ENCODE data around the gene CHAF1A. TPM values are rescaled to one million over a fixed set of nuclear protein-coding genes. Genes with fewer than 3 reads are reported as not detected.

CHAF1A gene
- total RNA-seq, 8 experiments from 2014 or later = 2.3 to 36.2 (median 3.1) TPM

- ATAC-seq (replicated peaks in 6 of 8) = no peak
- H3K4me3 ChIP-seq = no peak overlapping the region
- 60 to 100% (median 83%) methylated on average over 1 to 6 of the region's 15 CpGs; no CpG with 5 or more reads in 6 of the 10 experiments for WGBS, 10 experiments
- H3K27ac ChIP-seq = peak overlapping the region in 1 of 2 donors; percentile 32
- H3K4me1 ChIP-seq (replicated peaks in 1 of 2) = peaks cover 36 to 38% of the 10 kb centered on the region in 2 donors
- in situ Hi-C loops (cut with MboI; ENCODE audit: low pct_unique_long_range_greater_than_20kb in 2 of 9, low sequenced_read_pairs in 9 of 9, unreplicated experiment in 9 of 9) = no loop called here
These were observed 31.9 kb upstream of the CHAF1A start for GRCh38 chr19:4370418-4371041.

GRCh38 chr19:4371247-4372164 lies 30.9 kb upstream of the CHAF1A start:
- Histone ChIP-seq H3K4me1 (replicated peaks in 1 of 2) (peaks cover 44 to 48% of the 10 kb centered on the region in 2 donors), H3K27ac (no peak overlapping the region), H3K4me3 (no peak overlapping the region)
- in situ Hi-C loops (cut with MboI; ENCODE audit: low pct_unique_long_range_greater_than_20kb in 2 of 9, low sequenced_read_pairs in 9 of 9, unreplicated experiment in 9 of 9) = no loop called here
- ATAC-seq (replicated peaks in 6 of 8) = no peak
- 56 to 100% (median 83%) methylated on average over 1 to 20 of the region's 31 CpGs for WGBS, 10 experiments

GRCh38 chr19:4372165-4373012 lies 30.1 kb upstream of the CHAF1A start:
- 50 to 100% (median 95%) methylated on average over 2 to 6 of the region's 22 CpGs; no CpG with 5 or more reads in 3 of the 10 experiments for WGBS, 10 experiments
- H3K4me3 ChIP-seq = no peak overlapping the region
- ATAC-seq (replicated peaks in 6 of 8) = no peak
- H3K27ac ChIP-seq = no peak overlapping the region
- in situ Hi-C loops (cut with MboI; ENCODE audit: low pct_unique_long_range_greater_than_20kb in 2 of 9, low sequenced_read_pairs in 9 of 9, unreplicated experiment in 9 of 9) = no loop called here
- H3K4me1 ChIP-seq (replicated peaks in 1 of 2) = peaks cover 53 to 57% of the 10 kb centered on the region in 2 donors

- ATAC-seq (replicated peaks in 6 of 8) = no peak
- in situ Hi-C loops (cut with MboI; ENCODE audit: low pct_unique_long_range_greater_than_20kb in 2 of 9, low sequenced_read_pairs in 9 of 9, unreplicated experiment in 9 of 9) = no loop called here
These were observed 29.4 kb upstream of the CHAF1A start for GRCh38 chr19:4373013-4373367.

GRCh38 chr19:4373601-4374497 lies 28.6 kb upstream of the CHAF1A start:
- Histone ChIP-seq H3K4me1 (replicated peaks in 1 of 2) (peaks cover 53 to 54% of the 10 kb centered on the region in 2 donors), H3K27ac (peak overlapping the region; percentile 84 to 91), H3K4me3 (no peak overlapping the region)
- WGBS, 10 experiments = 0 to 83% (median 75%) methylated on average over 1 to 10 of the region's 25 CpGs; no CpG with 5 or more reads in 3 of the 10 experiments
- ATAC-seq (replicated peaks in 6 of 8) = no peak
- in situ Hi-C loops (cut with MboI; ENCODE audit: low pct_unique_long_range_greater_than_20kb in 2 of 9, low sequenced_read_pairs in 9 of 9, unreplicated experiment in 9 of 9) = no loop called here

More at GRCh38 chr19:4373013-4373367, 29.4 kb upstream of the CHAF1A start:
- WGBS, 10 experiments = 53% methylated on average over 3 of the region's 8 CpGs; no CpG with 5 or more reads in 9 of the 10 experiments
- no peak overlapping the region for H3K27ac ChIP-seq
- H3K4me1 ChIP-seq (replicated peaks in 1 of 2) = peaks cover 53 to 57% of the 10 kb centered on the region in 2 donors
- H3K4me3 ChIP-seq = no peak overlapping the region

GRCh38 chr19:4374498-4375163 lies 27.8 kb upstream of the CHAF1A start:
- peaks cover 46% of the 10 kb centered on the region in 2 donors for H3K4me1 ChIP-seq (replicated peaks in 1 of 2)
- in situ Hi-C loops (cut with MboI; ENCODE audit: low pct_unique_long_range_greater_than_20kb in 2 of 9, low sequenced_read_pairs in 9 of 9, unreplicated experiment in 9 of 9) = no loop called here
- H3K27ac ChIP-seq = peak overlapping the region; percentile 84 to 91
- peak; percentile 29 to 70 (median 45) for ATAC-seq (replicated peaks in 6 of 8)
- H3K4me3 ChIP-seq = no peak overlapping the region
- 0 to 10% methylated on average over 3 to 4 of the region's 27 CpGs; no CpG with 5 or more reads in 8 of the 10 experiments for WGBS, 10 experiments

- H3K27ac ChIP-seq = peak overlapping the region; percentile 84 to 91
- peak; percentile 39 to 88 (median 84) for ATAC-seq (replicated peaks in 6 of 8)
These were observed 27.0 kb upstream of the CHAF1A start for GRCh38 chr19:4375164-4376027.

GRCh38 chr19:4376028-4376670 lies 26.3 kb upstream of the CHAF1A start:
- 15 to 60% (median 46%) methylated on average over 1 to 3 of the region's 16 CpGs; no CpG with 5 or more reads in 6 of the 10 experiments for WGBS, 10 experiments
- in situ Hi-C loops (cut with MboI; ENCODE audit: low pct_unique_long_range_greater_than_20kb in 2 of 9, low sequenced_read_pairs in 9 of 9, unreplicated experiment in 9 of 9) = no loop called here
- peaks cover 38% of the 10 kb centered on the region in 2 donors for H3K4me1 ChIP-seq (replicated peaks in 1 of 2)
- no peak for ATAC-seq (replicated peaks in 6 of 8)
- peak overlapping the region; percentile 84 to 91 for H3K27ac ChIP-seq
- peak overlapping the region in 1 of 5 donors; percentile 12 for H3K4me3 ChIP-seq

More at GRCh38 chr19:4375164-4376027, 27.0 kb upstream of the CHAF1A start:
- in situ Hi-C loops (cut with MboI; ENCODE audit: low pct_unique_long_range_greater_than_20kb in 2 of 9, low sequenced_read_pairs in 9 of 9, unreplicated experiment in 9 of 9) = no loop called here
- Histone ChIP-seq H3K4me3 (peak overlapping the region in 1 of 5 donors; percentile 12), H3K4me1 (replicated peaks in 1 of 2) (peaks cover 38 to 39% of the 10 kb centered on the region in 2 donors)
- 10 to 20% (median 13%) methylated on average over 1 to 9 of the region's 16 CpGs; no CpG with 5 or more reads in 7 of the 10 experiments for WGBS, 10 experiments

- WGBS, 10 experiments = 0 to 100% (median 88%) methylated on average over 1 to 4 of the region's 10 CpGs; no CpG with 5 or more reads in 7 of the 10 experiments
- H3K4me3 ChIP-seq = no peak overlapping the region
- H3K4me1 ChIP-seq (replicated peaks in 1 of 2) = peaks cover 38% of the 10 kb centered on the region in 2 donors
- no peak for ATAC-seq (replicated peaks in 6 of 8)
- peak overlapping the region; percentile 84 to 91 for H3K27ac ChIP-seq
- in situ Hi-C loops (cut with MboI; ENCODE audit: low pct_unique_long_range_greater_than_20kb in 2 of 9, low sequenced_read_pairs in 9 of 9, unreplicated experiment in 9 of 9) = no loop called here
These were observed 25.8 kb upstream of the CHAF1A start for GRCh38 chr19:4376671-4376990.

GRCh38 chr19:4376991-4377781 lies 25.3 kb upstream of the CHAF1A start:
- WGBS, 10 experiments = 0 to 100% (median 100%) methylated on average over 1 to 2 of the region's 23 CpGs; no CpG with 5 or more reads in 7 of the 10 experiments
- no peak for ATAC-seq (replicated peaks in 6 of 8)
- H3K4me1 ChIP-seq (replicated peaks in 1 of 2) = peaks cover 38% of the 10 kb centered on the region in 2 donors
- peak overlapping the region; percentile 84 to 91 for H3K27ac ChIP-seq
- in situ Hi-C loops (cut with MboI; ENCODE audit: low pct_unique_long_range_greater_than_20kb in 2 of 9, low sequenced_read_pairs in 9 of 9, unreplicated experiment in 9 of 9) = no loop called here
- no peak overlapping the region for H3K4me3 ChIP-seq

Measured in motor neuron (in vitro differentiated cells).